ENCODE measurements around the gene SLC22A12.

SLC22A12 gene

DNA sequence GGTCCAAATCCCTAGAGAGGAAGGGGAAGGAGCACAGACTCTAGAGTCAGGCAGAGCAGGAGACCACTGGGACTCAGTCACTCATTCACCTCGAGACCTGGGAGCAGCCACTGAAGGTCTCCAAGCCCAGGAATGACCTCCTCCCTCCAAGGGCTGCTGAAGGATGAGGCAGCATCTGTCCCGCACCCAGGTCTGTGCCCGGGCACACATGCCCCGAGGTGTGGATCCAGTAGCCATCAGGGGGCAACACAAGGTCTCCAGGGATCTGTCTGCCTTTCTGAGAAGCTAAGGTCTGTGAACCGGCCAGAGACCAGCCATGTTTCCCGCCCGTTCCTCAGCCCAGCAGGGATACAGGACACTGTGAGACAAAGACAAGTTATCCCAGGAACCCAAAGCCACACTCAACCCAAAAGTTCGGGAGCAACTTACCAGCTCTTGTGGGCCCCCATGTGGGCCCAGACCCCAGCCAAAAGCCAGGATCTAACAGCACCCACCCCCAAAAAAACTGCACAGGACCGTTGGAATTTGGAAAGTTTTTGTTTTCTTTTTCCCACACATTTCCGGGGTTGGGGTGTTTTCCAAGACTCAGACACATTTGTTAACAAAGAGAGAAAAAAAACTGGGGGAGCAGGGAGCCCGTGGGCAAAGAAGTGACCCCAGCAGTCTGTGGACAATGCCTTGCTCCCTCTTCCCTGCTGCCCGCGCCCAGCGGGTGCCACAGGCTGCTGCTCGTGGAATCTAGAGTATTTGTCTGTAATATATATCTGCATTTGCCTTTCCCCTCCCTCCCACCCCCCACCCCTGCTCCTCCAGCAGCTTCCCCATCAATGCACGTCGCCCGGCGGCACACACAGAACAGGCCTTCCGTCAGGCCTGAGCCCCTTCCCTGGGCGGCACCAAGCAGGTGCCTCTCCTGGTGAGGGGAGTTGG is 14.9 kb downstream of the SLC22A12 start:
- DNase-seq, result no peak

GRCh38 chr11:64606796-64607380 is 15.9 kb downstream of the SLC22A12 start:
- DNase-seq, result no peak

GRCh38 chr11:64607381-64607985 is 16.5 kb downstream of the SLC22A12 start:
- DNase-seq, result no peak

GRCh38 chr11:64608046-64608445 is 17.0 kb downstream of the SLC22A12 start:
- DNase-seq, result no peak

GRCh38 chr11:64608636-64609035 is 17.6 kb downstream of the SLC22A12 start:
- no peak for DNase-seq

GRCh38 chr11:64609436-64610047 is 18.5 kb downstream of the SLC22A12 start:
- no peak for DNase-seq

GRCh38 chr11:64610596-64610995 is 19.6 kb downstream of the SLC22A12 start:
- no peak for DNase-seq

DNA sequence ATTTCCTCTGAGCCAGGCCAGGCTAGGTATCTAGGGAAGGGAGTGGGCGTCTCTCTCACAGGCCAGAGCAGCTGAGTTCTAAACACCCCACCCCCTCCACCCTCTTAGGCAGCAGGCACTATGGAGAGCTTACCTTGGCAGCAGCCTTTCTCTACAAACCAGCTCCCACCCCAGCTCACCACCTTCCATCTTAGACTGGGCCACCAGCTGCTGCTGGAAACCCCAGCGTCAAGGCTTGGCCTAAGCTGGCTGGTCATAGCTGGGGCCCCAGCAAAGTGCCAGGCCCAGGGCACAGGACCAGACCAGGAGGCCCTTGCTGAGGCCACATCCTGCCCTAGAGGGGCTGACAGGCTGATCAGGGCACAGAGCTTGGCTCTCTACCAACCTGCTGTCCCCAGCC is 20.2 kb downstream of the SLC22A12 start:
- DNase-seq, result no peak

GRCh38 chr11:64611869-64612646 is 21.0 kb downstream of the SLC22A12 start:
- DNase-seq, result no peak

GRCh38 chr11:64613648-64614047 is 22.6 kb downstream of the SLC22A12 start:
- DNase-seq, result no peak

GRCh38 chr11:64614917-64615316 is 23.9 kb downstream of the SLC22A12 start:
- no peak for DNase-seq

GRCh38 chr11:64616817-64617216 is 25.8 kb downstream of the SLC22A12 start:
- DNase-seq, result no peak

GRCh38 chr11:64619196-64619595 is 28.2 kb downstream of the SLC22A12 start:
- no peak for DNase-seq

DNA sequence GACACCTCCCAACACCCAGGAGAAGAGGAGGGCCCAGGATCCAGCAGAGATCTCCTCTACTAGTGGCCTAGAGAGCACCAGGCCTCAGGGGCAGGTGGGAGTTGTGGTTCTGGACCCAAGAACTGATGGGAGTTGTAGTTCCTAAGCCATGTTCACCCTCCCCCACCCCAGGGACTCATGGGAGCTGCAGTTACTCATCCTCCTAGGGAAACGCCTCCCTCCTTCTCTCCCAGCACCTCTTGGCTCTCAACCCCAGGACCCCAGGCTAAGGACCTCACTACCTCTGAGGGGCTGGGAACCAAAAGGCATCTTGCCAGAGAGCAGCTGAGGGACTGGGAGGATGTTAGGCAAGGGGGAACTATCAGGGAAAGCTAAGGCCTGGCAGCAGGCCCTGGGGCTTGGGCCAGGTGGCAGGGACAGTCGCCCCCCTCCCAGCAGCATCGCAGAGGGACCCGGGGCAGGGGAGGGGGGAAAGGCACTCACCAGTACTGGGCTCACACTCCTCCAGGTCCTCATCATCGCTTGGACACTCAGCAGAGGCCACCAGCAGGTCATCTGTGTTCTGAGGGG is 28.9 kb downstream of the SLC22A12 start:
- no peak for DNase-seq

DNA sequence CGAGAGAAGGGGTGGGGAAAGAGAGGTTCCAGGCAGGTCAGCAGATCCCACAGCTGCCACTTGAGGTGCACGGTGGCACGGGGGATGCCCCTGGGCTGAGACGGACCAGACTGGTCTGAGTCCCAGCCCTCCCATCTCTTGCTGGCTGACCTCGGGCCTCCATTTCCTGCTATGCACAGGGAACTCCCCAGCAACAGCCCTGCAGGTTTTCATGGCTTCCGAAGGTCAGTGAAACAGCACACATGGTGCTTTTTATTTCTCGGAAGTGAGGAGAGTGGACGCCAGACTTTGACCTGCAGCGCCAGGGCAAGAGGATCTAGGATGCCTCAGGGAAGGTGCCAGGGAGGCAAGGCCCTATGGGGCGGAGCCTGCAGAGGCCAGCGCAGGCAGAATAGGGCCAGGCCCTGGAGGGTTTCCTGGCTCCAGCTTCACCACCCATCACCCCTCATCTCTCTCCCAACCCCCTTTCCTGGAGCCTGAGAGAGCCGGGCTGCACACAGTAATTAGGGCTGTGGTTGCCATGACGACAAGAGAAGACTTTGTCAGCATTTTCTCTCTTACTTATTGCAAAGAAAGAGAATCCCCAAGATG is 29.5 kb downstream of the SLC22A12 start:
- no peak for DNase-seq

- DNase-seq, result no peak
Measured at GRCh38 chr11:64621283-64622019, 30.4 kb downstream of the SLC22A12 start.

- DNase-seq, result no peak
Measured at GRCh38 chr11:64622681-64623080, 31.7 kb downstream of the SLC22A12 start.

DNA sequence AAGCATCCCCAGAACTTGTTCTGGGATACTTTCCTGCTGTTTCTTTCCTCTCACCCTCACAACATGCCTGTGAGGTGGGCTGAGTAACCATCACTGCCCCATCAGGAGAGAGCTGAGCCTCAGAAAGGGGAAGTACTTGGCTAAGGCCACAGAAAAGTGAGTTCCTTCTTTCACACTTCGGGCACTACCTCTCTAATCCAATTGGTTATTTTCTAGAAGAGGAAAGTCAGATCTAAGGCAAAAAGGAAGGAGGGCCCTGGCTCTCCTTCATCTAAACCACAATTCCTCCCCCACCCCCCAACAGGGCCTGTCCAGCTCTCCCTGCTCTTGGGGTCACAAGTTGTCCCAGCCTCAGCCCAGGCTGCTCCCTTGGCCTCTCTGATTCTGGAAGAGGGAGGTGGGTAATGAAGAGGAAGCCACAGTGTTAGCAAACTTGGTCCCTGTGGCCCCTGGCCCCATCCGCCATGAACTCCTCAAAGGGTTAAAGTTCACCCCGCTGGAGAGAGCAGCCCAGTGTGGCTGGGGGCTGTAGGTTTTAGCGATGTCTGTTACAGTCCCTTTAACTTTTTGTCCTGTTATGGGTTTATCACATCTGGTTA is 34.0 kb downstream of the SLC22A12 start:
- DNase-seq, result no peak

DNA sequence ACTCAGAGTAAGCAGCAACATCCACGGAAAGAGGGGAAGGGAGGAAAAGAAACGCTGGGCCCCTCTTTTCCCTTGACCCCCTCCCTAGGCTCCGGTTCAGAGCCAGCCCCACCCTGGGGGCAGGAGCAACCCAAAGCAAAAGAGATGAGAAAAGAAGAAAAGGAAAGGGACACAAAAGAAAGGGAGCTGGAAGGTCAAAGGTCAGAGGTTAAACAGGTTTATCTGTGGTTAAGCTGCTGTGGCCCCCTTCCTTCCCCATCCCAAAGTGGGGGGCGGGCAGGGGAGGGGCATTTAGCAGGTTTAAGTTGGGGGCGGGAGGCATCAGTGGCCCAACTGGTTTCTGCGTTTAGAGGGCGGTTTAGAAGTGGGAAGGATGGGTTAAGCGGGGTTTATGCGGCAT is 35.6 kb downstream of the SLC22A12 start:
- DNase-seq, result no peak

DNA sequence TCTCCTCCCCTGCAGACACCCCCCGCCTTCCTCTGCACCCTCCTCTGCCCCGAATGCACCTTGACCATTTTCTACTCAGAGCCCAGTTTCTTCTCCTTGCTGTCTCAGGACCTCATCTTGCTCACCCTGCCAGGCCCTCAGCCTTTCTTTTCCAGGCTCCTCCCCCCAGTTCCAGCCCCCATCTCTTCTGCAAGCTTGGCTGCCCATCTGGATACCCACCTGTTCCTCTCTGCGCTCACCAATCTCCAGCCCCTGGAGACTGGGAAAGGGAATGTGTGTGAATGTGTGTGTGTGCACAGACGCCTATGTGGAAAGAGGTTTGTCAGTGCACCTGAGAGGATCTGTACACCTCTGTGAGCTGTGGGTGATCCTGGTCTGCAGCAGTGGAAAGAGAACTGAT is 36.4 kb downstream of the SLC22A12 start:
- DNase-seq, result no peak

GRCh38 chr11:64628596-64628995 is 37.6 kb downstream of the SLC22A12 start:
- DNase-seq, result no peak
